Progenitor cell of endocrine pancreas (in vitro differentiated cells): ENCODE data around the gene WDR31. TPM values are rescaled to one million over a fixed set of nuclear protein-coding genes. Genes with fewer than 3 reads are reported as not detected.
A peak's percentile ranks its signal among the peaks of the same experiment; 100 is the strongest.

Source experiments
- DNase-seq: peaks from one replicate; pipeline ENCODE4 v3.0.0; 2021; ENCODE audit warnings: low spot score; ENCODE audit not compliant: unreplicated experiment
- H3K27ac Mint-ChIP-seq: 2 replicates; pipeline ENCODE4 v1.8.0; 2021; ENCODE audit warnings: mild to moderate bottlenecking, moderate library complexity, mixed read lengths
- H3K27me3 Mint-ChIP-seq: 2 replicates; pipeline ENCODE4 v1.8.0; 2021; ENCODE audit warnings: mixed read lengths
- H3K36me3 Mint-ChIP-seq: 2 replicates; pipeline ENCODE4 v1.8.0; 2022; ENCODE audit warnings: mixed read lengths; ENCODE audit not compliant: insufficient read depth
- H3K4me1 Mint-ChIP-seq: 2 replicates; pipeline ENCODE4 v1.8.0; 2021; ENCODE audit warnings: low read depth, mixed read lengths
- H3K4me3 Mint-ChIP-seq: 2 replicates; pipeline ENCODE4 v1.8.0; 2021; ENCODE audit warnings: low read depth, mild to moderate bottlenecking, moderate library complexity, mixed read lengths
- H3K9me3 Mint-ChIP-seq: 2 replicates; pipeline ENCODE4 v1.8.0; 2021; ENCODE audit warnings: low read depth, mixed read lengths
- CTCF ChIP-seq: fragments of 200-600 bp; sonication (generic); IDR thresholded peaks from one replicate; pipeline ENCODE4 v1.5.0; 2021; ENCODE audit warnings: antibody characterized with exemption, mild to moderate bottlenecking; ENCODE audit not compliant: unreplicated experiment
- total RNA-seq: library from RNA; stranded (reverse); gene quantifications from 2 replicates; pipeline ENCODE4 v1.2.1, GENCODE V29; 2021

WDR31 gene
- total RNA-seq, 1 donor from 2014 or later: 5.7 TPM

GRCh38 chr9:113315231-113315630, 24.8 kb downstream of the WDR31 start:
- Mint-ChIP-seq H3K27me3 (no peaks in the 10 kb centered on the region), H3K9me3 (no peaks in the 10 kb centered on the region), H3K4me3 (no peak overlapping the region), H3K4me1 (no peaks in the 10 kb centered on the region), H3K36me3 (no peaks in the 10 kb centered on the region), H3K27ac (no peak overlapping the region)
- no peak for TF ChIP-seq CTCF
- no peak for DNase-seq

- no peak for TF ChIP-seq CTCF
- no peaks in the 10 kb centered on the region for H3K27me3 Mint-ChIP-seq
- DNase-seq: no peak
- H3K27ac Mint-ChIP-seq: no peak overlapping the region
- no peaks in the 10 kb centered on the region for H3K36me3 Mint-ChIP-seq
- no peak overlapping the region for H3K4me3 Mint-ChIP-seq
- H3K9me3 Mint-ChIP-seq: no peaks in the 10 kb centered on the region
- H3K4me1 Mint-ChIP-seq: peaks cover 2% of the 10 kb centered on the region
Measured at GRCh38 chr9:113313261-113313660, 26.8 kb downstream of the WDR31 start.

GRCh38 chr9:113311961-113312360, 28.1 kb downstream of the WDR31 start:
- no peak for TF ChIP-seq CTCF
- H3K36me3 Mint-ChIP-seq: no peaks in the 10 kb centered on the region
- H3K27me3 Mint-ChIP-seq: no peaks in the 10 kb centered on the region
- H3K4me1 Mint-ChIP-seq: peaks cover 2% of the 10 kb centered on the region
- no peaks in the 10 kb centered on the region for H3K9me3 Mint-ChIP-seq
- no peak overlapping the region for H3K4me3 Mint-ChIP-seq
- no peak overlapping the region for H3K27ac Mint-ChIP-seq
- DNase-seq: no peak

- Mint-ChIP-seq H3K4me3 (no peak overlapping the region), H3K36me3 (no peaks in the 10 kb centered on the region), H3K9me3 (no peaks in the 10 kb centered on the region), H3K27ac (no peak overlapping the region), H3K4me1 (peaks cover 2% of the 10 kb centered on the region), H3K27me3 (no peaks in the 10 kb centered on the region)
- DNase-seq: no peak
- TF ChIP-seq CTCF: no peak
Measured at GRCh38 chr9:113310538-113310937, 29.5 kb downstream of the WDR31 start.

- no peak overlapping the region for H3K27ac Mint-ChIP-seq
- DNase-seq: no peak
- no peaks in the 10 kb centered on the region for H3K9me3 Mint-ChIP-seq
Measured at GRCh38 chr9:113309204-113309813, 30.8 kb downstream of the WDR31 start.

More at GRCh38 chr9:113309204-113309813, 30.8 kb downstream of the WDR31 start:
- TF ChIP-seq CTCF: peak; percentile 80
- Mint-ChIP-seq H3K4me1 (peaks cover 2% of the 10 kb centered on the region), H3K4me3 (no peak overlapping the region), H3K27me3 (no peaks in the 10 kb centered on the region), H3K36me3 (no peaks in the 10 kb centered on the region)
